ENCODE results near the gene PCDHB5. TPM values are rescaled to one million over a fixed set of nuclear protein-coding genes. Genes with fewer than 3 reads are reported as not detected.
"Not testable (repeated sequence)": the region's sequence is repeated elsewhere in the genome, so short reads cannot be mapped to it uniquely, and the experiment has no call there.

PCDHB5 gene
- total and polyA plus RNA-seq, 2 of the 4 experiments (the other 2 are of a cell fraction), result 0.18 to 0.32 TPM

DNA sequence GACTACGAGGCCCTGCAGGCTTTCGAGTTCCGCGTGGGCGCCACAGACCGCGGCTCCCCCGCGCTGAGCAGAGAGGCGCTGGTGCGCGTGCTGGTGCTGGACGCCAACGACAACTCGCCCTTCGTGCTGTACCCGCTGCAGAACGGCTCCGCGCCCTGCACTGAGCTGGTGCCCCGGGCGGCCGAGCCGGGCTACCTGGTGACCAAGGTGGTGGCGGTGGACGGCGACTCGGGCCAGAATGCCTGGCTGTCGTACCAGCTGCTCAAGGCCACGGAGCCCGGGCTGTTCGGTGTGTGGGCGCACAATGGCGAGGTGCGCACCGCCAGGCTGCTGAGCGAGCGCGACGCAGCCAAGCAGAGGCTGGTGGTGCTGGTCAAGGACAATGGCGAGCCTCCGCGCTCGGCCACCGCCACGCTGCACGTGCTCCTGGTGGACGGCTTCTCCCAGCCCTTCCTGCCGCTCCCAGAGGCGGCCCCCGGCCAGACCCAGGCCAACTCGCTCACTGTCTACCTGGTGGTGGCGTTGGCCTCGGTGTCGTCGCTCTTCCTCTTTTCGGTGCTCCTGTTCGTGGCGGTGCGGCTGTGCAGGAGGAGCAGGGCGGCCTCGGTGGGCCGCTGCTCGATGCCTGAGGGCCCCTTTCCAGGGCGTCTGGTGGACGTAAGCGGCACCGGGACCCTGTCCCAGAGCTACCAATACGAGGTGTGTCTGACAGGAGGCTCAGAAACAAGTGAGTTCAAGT lies 49.3 kb downstream of the PCDHB5 start:
- POLR2A ChIA-PET (ENCODE audit: unreplicated experiment); dilution Hi-C loops (cut with HindIII; ENCODE audit: low sequenced_read_pairs, unreplicated experiment); in situ Hi-C loops (cut with MboI; ENCODE audit: low sequenced_read_pairs); CTCF ChIA-PET; H3K23ac ChIP-seq (ENCODE audit: low read depth, low read length); ATAC-seq (ENCODE audit: low read depth); H2BK5ac ChIP-seq (ENCODE audit: low read depth, low read length, poor library complexity, severe bottlenecking); intact Hi-C loops (cut with micrococcal nuclease); H3K27me3 ChIP-seq (ENCODE audit: control insufficient read depth, insufficient read depth, low read length); H3K27ac ChIP-seq (ENCODE audit: insufficient read depth, low read length); H3K18ac ChIP-seq (ENCODE audit: low read depth, low read length); H3K4me3 ChIP-seq (ENCODE audit: insufficient read depth, low read depth, low read length); H3K9ac ChIP-seq (ENCODE audit: low read depth, low read length); H3K14ac ChIP-seq (replicated peaks; ENCODE audit: low read depth, low read length); H2BK20ac ChIP-seq (ENCODE audit: low read depth, low read length); H2BK15ac ChIP-seq (ENCODE audit: low read depth, low read length); H4K5ac ChIP-seq (ENCODE audit: low read depth, low read length); H3K79me1 ChIP-seq (ENCODE audit: low read depth in 1 of 2, low read length in 2 of 2); H2BK120ac ChIP-seq (ENCODE audit: low read depth, low read length); H3K4me2 ChIP-seq (ENCODE audit: low read depth, low read length); H2AFZ ChIP-seq (replicated peaks; ENCODE audit: low read length, poor library complexity); DNase-seq; H4K91ac ChIP-seq (ENCODE audit: insufficient read depth, low read depth, low read length); H3K4me1 ChIP-seq (ENCODE audit: control insufficient read depth, insufficient read depth, low read length); H4K8ac ChIP-seq (ENCODE audit: low read depth in 2 of 2, low read length in 2 of 2); H3K36me3 ChIP-seq (ENCODE audit: control insufficient read depth, insufficient read depth, low read length); H4K20me1 ChIP-seq (ENCODE audit: insufficient read depth, low read length); BruUV-seq (replicated peaks); H2AK5ac ChIP-seq (ENCODE audit: low read depth, low read length); H2AK9ac ChIP-seq (replicated peaks; ENCODE audit: low read depth, low read length, poor library complexity); H3K9me1 ChIP-seq (ENCODE audit: insufficient read depth, low read length); H3K56ac ChIP-seq (ENCODE audit: extremely low read depth, insufficient read depth, low read length); H3K4ac ChIP-seq (ENCODE audit: low read depth, low read length): not testable (repeated sequence)
- peaks cover 25% of the 10 kb centered on the region; the same call in 1 of the 2 replicates for H3K9me3 ChIP-seq (ENCODE audit: control insufficient read depth, insufficient read depth, low read length)
- WGBS, 2 experiments (ENCODE audit: extremely low coverage in 2 of 2, insufficient read length in 1 of 2), result 60% methylated on average over 1 of the region's 69 CpGs; no CpG with 5 or more reads in 1 of the 2 experiments
